Measurements from ENCODE around the gene CYP26B1.

Gene CYP26B1

DNA sequence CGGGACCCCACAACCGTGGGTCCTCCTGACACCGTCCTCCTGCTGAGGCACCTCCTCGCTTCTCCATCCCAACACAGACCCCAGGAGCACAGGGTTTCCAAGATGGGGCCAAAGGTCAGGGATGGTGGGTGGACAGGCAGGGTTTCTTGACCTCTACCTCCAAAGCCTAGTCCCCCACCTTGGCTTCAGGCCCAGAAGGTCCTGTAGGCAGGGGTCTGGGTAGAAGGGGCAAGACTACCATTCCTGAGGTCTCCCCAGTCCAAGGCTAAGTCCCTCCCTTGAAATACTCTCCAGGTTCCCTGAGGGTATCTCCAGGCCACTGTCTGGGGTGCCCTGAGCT lies 7.1 kb downstream of the CYP26B1 start:
- no peak for DNase-seq

GRCh38 chr2:72139874-72140620 lies 7.6 kb downstream of the CYP26B1 start:
- DNase-seq, result no peak

DNA sequence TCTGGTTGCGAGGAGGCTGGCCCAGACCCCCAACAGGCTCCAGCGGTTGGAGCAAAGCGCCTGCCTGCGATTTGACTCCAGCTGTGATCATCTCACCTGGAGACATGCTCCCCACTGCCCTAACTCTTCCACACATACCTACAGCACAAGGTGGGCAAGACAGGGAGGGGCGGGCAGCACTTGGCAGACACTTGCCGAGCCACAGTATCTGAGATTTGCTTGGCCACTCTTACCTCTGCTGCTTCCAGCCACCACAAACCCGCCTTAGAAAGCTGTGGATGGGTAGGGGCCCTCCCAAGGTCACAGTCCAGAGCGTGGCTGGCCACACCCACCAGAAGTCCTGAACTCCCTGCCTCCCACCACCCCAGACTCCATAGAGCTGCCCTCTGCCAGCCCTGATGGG lies 8.2 kb downstream of the CYP26B1 start:
- no peak for DNase-seq

GRCh38 chr2:72138921-72139381 lies 8.7 kb downstream of the CYP26B1 start:
- DNase-seq, result no peak

DNA sequence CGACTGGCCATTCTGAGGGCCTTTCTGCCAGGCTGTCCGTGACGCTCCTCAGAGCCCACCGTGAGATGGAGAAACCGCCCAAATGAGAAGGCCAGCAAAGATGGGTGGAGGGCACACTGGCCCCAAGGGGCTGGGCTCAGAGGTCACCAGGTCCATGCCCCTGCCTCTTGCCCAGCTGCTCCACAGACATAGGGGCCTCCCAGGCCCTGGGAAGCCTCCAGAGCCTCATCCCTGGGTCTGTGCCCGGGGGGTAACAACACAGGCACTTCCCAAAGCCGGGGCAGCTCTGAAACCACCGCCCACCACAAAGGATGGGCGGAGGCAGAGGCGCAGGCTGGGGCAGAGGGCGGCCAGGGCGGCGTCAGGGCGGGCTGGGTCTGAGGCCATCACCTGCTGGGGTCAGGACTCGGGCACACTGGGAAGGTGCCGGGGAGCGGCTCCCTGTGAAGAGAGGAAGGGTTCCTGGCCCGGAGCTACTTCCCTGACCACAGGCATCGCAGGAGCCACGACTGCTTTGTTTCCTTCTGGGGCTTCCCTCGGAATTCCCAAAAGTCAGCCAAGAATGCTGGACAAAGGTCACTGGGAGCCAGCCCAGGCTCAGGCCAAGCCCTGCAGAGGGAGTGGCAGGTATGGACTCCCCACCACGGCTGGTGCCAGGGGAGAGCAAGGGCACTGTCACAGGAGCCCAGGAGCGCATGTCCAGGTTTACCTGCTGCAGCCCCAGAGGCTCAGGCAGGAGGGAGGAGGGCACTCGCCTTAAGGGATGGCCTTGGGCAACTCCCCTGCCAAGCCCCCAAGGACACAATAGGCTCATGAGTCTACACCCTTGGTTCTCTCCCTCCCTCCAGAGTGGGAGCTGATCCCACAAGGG lies 9.4 kb downstream of the CYP26B1 start:
- no peak for DNase-seq

DNA sequence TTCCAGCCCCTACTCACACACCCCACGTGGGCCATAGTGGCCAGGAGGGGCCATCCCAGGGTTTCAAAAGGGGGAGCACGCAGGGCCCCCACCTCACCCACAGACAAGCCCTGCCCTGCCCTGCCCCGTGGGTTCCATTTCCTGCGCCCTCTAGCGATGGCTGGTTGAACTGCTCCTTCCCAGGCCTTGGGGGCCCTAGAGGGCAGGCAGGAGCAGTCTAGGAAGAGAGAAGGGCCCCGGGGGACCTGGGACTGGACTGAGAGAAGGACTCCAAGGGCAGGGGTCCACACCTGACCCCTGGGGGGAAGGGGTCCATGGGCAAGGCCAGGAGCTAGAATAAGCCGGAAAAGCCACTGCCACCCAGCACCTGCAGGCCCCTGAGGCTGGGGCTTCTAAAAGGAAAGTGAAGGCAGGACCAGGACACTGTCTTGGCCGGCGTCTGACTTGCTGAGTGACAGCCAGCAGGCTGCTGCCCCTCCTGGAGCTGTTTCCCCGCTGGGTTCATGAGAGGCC lies 10.1 kb downstream of the CYP26B1 start:
- peak; percentile 15 to 81 for DNase-seq

DNA sequence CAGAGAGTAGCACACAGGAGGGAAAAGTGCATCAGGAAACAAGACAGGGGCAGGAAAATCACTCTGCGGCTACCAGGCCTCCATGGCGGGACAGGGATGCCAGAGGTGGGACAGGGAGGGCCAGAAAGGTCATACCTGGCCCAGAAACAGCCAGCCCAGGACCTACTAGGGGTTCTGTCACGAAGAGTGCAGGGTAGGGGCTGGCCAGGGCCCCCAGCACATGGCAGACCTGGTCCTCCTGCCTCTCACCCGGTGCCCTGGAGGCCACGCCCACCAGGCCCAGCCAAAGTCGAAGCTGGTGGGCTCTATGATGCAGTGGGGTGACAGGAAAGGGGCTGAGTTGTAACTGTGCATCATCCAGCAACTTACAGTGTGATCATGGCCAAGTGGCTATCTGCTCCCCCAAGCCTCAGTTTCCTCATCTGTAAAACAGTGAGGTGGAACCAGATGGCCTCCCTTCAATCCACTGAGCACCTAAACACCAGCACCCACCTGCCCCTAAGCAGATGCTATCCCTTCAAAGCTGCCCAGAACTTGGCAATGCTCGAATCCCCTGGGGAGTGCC lies 10.6 kb downstream of the CYP26B1 start:
- no peak for DNase-seq

DNA sequence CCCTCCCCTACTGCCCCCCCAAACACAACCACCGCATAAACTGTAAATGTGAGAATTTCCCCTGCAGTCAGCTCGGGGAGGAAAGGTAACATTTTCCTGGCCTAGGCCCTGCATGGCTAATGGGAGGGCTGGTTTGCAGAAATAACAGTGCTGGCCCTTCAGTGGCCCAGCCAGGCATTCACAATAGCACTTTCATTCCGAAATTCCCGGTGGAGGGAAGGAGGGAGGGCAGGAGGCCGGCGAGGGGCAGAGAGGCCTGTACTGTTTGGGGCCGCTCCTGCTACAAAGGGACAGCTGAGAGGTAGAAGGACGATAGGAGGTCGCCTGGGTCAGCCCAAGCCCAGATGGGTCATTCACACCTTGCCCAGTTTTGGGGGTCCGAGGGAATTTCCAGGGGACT lies 11.3 kb downstream of the CYP26B1 start:
- no peak for DNase-seq

- DNase-seq, result no peak
Measured at GRCh38 chr2:72135921-72136320, 11.7 kb downstream of the CYP26B1 start.

DNA sequence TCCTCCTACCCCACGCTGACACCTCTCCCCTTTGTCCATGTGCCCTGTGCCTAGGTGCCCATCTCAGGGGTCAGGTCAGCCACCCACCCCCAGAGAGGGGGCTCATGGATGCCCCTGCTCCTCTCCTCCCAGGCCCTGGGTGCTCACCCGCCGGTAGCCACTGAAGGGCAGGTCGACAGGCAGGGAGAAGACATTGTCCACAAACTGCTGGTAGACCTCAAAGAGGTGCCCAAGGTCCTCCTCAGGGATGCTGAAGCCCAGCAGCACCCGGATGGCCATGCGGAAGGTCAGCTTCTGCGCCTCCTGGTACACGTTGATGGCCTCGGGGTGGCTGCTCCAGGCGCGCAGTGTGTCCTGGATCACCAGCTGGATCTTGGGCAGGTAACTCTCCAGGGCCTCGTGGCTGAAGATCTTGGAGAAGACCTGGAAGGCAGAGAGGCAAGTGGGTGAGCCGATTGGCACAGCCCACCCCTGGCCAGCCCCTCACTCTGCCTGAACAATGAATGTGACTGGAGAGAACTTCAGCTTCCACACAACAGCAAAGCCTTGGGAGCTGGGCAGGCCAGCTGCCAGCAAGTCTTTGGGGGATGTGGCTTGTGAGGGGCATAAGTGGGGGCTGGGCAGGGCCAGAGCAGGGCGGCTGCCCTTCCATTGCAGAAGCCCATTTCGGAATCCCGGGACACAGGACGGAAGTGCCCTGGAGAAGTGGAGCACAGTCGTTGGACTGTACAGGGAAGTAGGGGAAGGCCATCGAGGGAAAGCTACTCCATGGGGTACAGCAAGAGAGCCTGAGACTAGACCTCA lies 12.5 kb downstream of the CYP26B1 start:
- no peak for DNase-seq

DNA sequence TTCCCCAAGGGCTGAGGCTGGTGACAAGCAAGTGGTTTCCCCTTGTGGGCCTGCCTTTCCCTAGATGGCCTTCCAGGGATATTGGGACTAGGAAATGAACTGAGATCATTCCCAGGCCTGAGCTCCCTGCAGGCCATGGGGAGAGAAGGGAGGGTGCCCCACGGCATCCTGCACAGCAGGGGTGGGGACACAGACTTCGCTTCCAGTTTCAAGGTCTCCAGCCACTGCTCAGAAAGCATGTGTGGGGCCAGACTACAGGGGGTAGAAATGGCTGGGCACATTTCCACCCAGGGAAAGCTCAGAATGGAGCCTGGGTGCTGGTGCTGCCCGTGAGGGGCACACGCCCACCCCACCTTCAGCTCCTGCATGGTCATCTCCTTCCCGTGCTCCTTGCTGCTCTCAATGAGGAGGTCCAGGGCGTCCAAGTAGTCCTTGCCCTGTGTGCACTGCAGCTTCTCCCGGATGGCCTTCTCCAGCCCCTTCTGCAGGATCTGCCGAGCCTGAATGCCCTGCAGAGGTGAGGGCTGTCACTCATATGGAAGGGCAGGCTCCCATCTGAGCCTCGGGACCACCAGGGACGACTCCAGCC lies 13.2 kb downstream of the CYP26B1 start:
- no peak for DNase-seq

DNA sequence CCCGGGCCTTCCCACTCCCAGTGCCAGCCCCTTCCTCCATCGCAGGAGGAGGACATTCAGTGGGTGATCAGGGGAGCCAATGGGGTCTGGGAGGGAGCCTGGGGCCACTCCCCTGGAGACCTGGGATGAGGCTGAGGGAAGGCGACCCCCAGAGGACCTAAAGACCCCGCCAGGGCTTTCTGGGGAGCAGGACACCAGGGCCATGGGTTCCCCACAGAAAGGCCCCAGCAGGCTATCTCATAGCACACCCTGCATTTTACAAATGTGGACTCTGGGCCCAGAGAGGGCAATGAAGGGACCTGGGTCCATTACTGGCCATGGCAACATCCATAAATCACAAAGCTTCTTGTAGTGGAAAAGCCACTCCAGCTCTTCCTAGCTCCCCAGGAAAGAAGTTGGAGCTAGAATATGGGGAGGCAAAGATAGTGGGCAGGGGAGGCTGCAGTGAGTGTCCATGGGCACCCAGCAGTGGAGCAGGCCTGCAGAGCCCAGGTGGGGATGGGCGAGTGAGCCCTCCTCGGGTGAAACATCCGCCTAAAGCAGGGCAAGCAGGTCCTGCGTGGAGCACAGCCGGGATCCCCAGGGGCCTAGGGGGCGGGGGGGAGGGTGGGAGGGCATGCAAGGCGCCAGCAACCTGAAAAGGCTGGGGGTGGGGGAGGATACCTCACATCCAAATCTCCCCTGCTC lies 13.8 kb downstream of the CYP26B1 start:
- DNase-seq, result no peak

GRCh38 chr2:72132981-72133720 lies 14.5 kb downstream of the CYP26B1 start:
- no peak for DNase-seq

DNA sequence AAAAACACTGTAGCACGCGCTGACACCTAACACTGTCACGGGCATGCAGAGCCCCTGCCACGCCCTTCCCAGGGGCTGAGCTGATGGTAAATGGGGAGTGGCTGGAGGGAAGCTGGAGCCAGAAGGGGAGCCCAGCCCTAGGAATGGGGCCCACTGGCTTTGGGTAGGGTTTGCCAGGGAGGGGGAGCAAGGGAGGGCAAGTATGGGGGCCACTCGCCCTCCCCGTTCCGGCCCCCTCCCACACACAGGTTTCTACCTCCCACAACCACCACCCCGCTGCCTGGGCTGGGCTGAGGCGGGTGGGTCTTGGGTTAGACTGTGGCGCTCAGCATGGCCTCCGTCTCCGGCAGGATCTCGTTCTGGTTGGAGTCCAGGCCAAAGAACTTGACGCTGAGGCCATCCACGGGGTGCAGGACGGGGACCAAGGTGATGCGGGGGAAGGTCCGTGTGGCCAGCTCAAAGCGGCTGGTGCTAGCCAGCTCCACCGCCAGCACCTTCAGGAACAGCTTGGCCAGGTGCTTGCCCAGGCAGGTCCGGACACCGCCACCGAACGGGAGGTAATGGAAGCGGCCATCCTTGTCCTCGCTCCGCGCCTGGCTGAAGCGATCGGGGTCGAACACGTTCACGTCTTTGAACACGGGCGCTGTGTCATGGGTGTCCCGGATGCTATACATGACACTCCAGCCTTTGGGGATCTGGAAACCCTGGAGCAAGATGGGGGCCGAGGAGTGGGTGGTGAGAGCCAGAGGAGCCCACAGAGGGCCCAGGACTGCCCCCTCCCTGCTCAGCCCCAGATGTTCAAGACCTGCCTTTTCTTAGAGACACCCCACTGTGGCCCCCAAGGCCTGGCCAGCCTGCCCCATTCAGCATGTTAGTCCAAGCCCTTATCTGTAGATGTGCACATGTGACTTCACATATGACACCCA lies 15.5 kb downstream of the CYP26B1 start:
- no peak for DNase-seq

GRCh38 chr2:72131371-72131891 lies 16.2 kb downstream of the CYP26B1 start:
- no peak for DNase-seq

GRCh38 chr2:72130659-72131360 lies 16.9 kb downstream of the CYP26B1 start:
- DNase-seq, result no peak

DNA sequence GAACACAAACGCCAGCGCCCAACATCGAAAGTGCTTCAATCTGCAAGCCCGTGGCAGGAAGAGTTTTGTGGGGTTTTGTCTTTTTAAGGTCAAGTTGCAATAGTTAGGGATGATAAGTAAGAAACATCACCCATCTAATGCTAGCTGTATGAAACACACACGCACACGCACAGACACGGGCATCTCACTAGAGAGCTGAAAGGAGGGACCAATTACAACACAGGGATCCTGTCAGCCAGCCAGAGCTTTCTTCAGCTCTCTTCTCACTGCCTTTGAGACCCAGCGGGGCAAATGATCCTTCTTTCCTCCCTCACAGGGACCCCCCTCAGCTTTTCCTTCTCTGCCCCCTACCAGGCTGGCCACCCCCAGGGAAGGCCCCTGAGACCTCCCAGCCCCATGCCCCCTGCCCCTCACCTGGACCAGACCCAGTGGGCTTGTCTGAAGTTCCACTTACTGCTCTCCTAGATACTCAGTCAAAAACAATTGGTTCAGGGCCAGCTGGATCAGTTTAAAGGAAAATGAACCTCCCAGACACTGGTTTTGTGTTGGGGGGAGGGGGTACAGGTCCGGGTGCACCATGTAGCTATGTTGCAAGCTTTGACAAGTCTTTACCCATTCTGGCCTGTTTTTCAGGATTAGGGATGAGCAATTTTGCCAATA lies 17.9 kb downstream of the CYP26B1 start:
- no peak for DNase-seq

DNA sequence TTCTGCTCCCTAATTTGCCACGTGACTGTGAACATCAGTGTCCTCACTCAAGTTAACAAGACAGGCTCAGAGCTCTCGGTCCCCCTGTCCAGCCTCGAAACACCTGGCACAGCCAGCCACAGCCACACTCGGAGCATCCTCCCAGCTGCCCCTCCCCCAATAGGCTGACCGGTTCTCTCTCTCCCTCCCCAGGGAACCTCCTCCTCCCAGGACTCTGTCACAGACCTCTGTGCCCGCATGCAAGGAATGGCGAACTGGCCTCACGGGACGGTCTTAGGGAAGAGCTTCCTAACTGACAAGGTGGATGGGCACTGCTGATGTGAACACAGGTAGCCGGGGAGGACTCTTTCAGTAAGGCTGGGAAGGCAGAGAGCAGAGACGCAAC lies 18.8 kb downstream of the CYP26B1 start:
- DNase-seq, result no peak
